WTC11 (cell line): ENCODE results near the gene PSMB10. TPM values are rescaled to one million over a fixed set of nuclear protein-coding genes. Genes with fewer than 3 reads are reported as not detected.
A peak's percentile ranks its signal among the peaks of the same experiment; 100 is the strongest.

ENCODE experiments used
- ATAC-seq: fragments of 200-7000 bp; cut with Tn5 transposase; 2 replicates; pipeline ENCODE4 v1.10.0; 2021; ENCODE audit warnings: mild to moderate bottlenecking, moderate library complexity
- CTCF ChIA-PET: fragments of 300-600 bp; sonication (Branson Sonifier 250); formaldehyde crosslinking; loops from one replicate; lab custom pipeline; 2021; ENCODE audit warnings: antibody characterized with exemption; lab: Charles Lee
- POLR2A ChIA-PET: fragments of 350-600 bp; sonication (Branson Sonifier 250); formaldehyde crosslinking; loops from one replicate; lab custom pipeline; 2021; ENCODE audit warnings: antibody characterized with exemption; lab: Charles Lee
- DNase-seq: peaks from one replicate; pipeline ENCODE4 v3.0.0; 2021; ENCODE audit warnings: low spot score
- H3K27ac Mint-ChIP-seq: 2 replicates; pipeline ENCODE4 v1.8.0; 2021; ENCODE audit warnings: mixed read lengths
- H3K27me3 Mint-ChIP-seq: 2 replicates; pipeline ENCODE4 v1.8.0; 2021; ENCODE audit warnings: low read depth, mild to moderate bottlenecking, moderate library complexity, mixed read lengths
- H3K36me3 Mint-ChIP-seq: 2 replicates; pipeline ENCODE4 v1.8.0; 2021; ENCODE audit warnings: mixed read lengths
- H3K4me1 Mint-ChIP-seq: 2 replicates; pipeline ENCODE4 v1.8.0; 2022; ENCODE audit warnings: mixed read lengths
- H3K4me3 Mint-ChIP-seq: 2 replicates; pipeline ENCODE4 v1.8.0; 2021; ENCODE audit warnings: mild to moderate bottlenecking, moderate library complexity, mixed read lengths
- H3K9me3 Mint-ChIP-seq: 2 replicates; pipeline ENCODE4 v1.8.0; 2021; ENCODE audit warnings: mixed read lengths
- CREM ChIP-seq: sonication (generic); formaldehyde crosslinking; IDR thresholded peaks from 2 replicates; pipeline ENCODE4 v1.8.1; 2022; ENCODE audit warnings: mild to moderate bottlenecking, missing genetic modification reagents, moderate library complexity
- ESRRA ChIP-seq: sonication (generic); formaldehyde crosslinking; IDR thresholded peaks from 2 replicates; pipeline ENCODE4 v1.8.1; 2022; ENCODE audit warnings: mild to moderate bottlenecking, missing genetic modification reagents, borderline replicate concordance
- GABPB1 ChIP-seq: sonication (generic); formaldehyde crosslinking; IDR thresholded peaks from 2 replicates; pipeline ENCODE4 v1.8.1; 2023; ENCODE audit warnings: mild to moderate bottlenecking, missing genetic modification reagents
- HMGA2 ChIP-seq: fragments of 250-450 bp; sonication (Bioruptor Pico); IDR thresholded peaks from 2 replicates; pipeline ENCODE4 v1.4.0; 2021; ENCODE audit warnings: mild to moderate bottlenecking, moderate library complexity
- MYBL2 ChIP-seq: sonication (generic); formaldehyde crosslinking; IDR thresholded peaks from 2 replicates; pipeline ENCODE4 v1.8.1; 2023; ENCODE audit warnings: mild to moderate bottlenecking, moderate library complexity, missing genetic modification reagents
- OVOL2 ChIP-seq: fragments of 250-450 bp; sonication (Bioruptor Pico); IDR thresholded peaks from 2 replicates; pipeline ENCODE4 v1.9.0; 2021; ENCODE audit warnings: mild to moderate bottlenecking, borderline replicate concordance
- PRRX2 ChIP-seq: fragments of 250-450 bp; sonication (Bioruptor Pico); IDR thresholded peaks from 2 replicates; pipeline ENCODE4 v1.8.0; 2021; ENCODE audit warnings: mild to moderate bottlenecking
- ZNF121 ChIP-seq: sonication (generic); formaldehyde crosslinking; IDR thresholded peaks from 2 replicates; pipeline ENCODE4 v1.8.0; 2023; ENCODE audit warnings: missing genetic modification reagents
- ZNF396 ChIP-seq: fragments of 250-450 bp; sonication (Bioruptor Pico); IDR thresholded peaks from 2 replicates; pipeline ENCODE4 v1.8.0; 2021; ENCODE audit warnings: mild to moderate bottlenecking, moderate library complexity, borderline replicate concordance
- ZNF671 ChIP-seq: fragments of 250-450 bp; sonication (Bioruptor Pico); IDR thresholded peaks from 2 replicates; pipeline ENCODE4 v1.8.0; 2021; ENCODE audit warnings: mild to moderate bottlenecking
- total RNA-seq: library from RNA; stranded (reverse); gene quantifications from 3 replicates; pipeline ENCODE4 v1.2.3, GENCODE V29; 2021
- TF ChIP-seq, protein P1 (sequence below): fragments of 250-450 bp; sonication (Bioruptor Pico); IDR thresholded peaks from 2 replicates; pipeline ENCODE4 v1.9.0; 2021; ENCODE audit warnings: mild to moderate bottlenecking
- TF ChIP-seq, protein P2 (sequence below): sonication (generic); formaldehyde crosslinking; IDR thresholded peaks from 2 replicates; pipeline ENCODE4 v1.8.1; 2023; ENCODE audit warnings: mild to moderate bottlenecking, missing genetic modification reagents, borderline replicate concordance

The PSMB10 gene
- total RNA-seq, 1 experiment from 2014 or later, result 40.9 TPM

DNA sequence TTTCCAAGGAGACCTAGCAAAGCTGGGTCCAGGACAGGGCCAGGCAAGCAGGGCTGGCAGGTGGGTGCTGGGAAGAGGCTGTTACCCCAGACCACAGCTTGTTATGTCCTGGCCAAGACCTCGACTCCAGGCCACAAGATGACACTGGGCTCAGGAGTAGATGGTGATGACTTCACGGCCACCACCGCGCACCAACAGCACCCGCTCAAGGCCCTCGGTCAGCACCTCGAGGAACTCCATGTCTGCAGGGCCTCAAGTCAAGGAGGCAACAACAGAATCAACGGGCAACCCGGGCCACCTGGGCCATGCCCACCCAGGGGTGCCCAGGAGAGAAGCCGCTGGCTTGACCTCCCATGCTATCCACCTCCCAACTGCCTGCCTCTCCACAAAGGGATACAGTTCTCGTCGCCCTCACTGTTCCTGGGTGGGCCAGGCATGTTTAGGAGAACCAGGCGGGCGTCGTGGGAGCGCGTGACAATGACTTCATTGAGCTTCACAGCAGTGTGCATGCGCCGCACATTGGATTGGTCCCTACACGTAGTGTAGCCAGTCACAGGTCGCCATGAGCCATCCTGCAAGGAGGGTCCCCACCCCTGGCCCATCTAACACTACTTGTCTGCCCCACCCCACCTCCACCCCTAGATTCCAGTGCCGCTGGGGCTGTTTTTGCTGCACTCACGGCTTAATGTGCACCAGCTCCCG is 8.2 kb upstream of the PSMB10 start:
- ChIA-PET POLR2A (interaction anchor here (1.3 kb wide), 1 partner anchor 9 kb away, joined by 4 read pairs; the partner anchor contains the start of gene PSMB10), CTCF (interaction anchor here (1.2 to 2.8 kb wide), 6 partner anchors 10 to 284 kb away, joined by 3 to 26 read pairs (median 4); partner anchors contain the start of genes ACD and PARD6A)
- no peak for TF ChIP-seq ZNF671 (CRISPR knock-in tag)
- no peak for TF ChIP-seq HMGA2
- TF ChIP-seq, protein P1, sequence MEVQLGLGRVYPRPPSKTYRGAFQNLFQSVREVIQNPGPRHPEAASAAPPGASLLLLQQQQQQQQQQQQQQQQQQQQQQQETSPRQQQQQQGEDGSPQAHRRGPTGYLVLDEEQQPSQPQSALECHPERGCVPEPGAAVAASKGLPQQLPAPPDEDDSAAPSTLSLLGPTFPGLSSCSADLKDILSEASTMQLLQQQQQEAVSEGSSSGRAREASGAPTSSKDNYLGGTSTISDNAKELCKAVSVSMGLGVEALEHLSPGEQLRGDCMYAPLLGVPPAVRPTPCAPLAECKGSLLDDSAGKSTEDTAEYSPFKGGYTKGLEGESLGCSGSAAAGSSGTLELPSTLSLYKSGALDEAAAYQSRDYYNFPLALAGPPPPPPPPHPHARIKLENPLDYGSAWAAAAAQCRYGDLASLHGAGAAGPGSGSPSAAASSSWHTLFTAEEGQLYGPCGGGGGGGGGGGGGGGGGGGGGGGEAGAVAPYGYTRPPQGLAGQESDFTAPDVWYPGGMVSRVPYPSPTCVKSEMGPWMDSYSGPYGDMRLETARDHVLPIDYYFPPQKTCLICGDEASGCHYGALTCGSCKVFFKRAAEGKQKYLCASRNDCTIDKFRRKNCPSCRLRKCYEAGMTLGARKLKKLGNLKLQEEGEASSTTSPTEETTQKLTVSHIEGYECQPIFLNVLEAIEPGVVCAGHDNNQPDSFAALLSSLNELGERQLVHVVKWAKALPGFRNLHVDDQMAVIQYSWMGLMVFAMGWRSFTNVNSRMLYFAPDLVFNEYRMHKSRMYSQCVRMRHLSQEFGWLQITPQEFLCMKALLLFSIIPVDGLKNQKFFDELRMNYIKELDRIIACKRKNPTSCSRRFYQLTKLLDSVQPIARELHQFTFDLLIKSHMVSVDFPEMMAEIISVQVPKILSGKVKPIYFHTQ (CRISPR knock-in tag), result no peak
- Mint-ChIP-seq H3K4me1 (0 out of 2 replicates have a peak, but pooled peaks cover 4% of the 10 kb centered on the region), H3K4me3 (no peak overlapping the region), H3K9me3 (no peaks in the 10 kb centered on the region), H3K27ac (no peak overlapping the region), H3K36me3 (peaks cover 20% of the 10 kb centered on the region), H3K27me3 (no peaks in the 10 kb centered on the region)
- DNase-seq (no peak), ATAC-seq (no peak)

DNA sequence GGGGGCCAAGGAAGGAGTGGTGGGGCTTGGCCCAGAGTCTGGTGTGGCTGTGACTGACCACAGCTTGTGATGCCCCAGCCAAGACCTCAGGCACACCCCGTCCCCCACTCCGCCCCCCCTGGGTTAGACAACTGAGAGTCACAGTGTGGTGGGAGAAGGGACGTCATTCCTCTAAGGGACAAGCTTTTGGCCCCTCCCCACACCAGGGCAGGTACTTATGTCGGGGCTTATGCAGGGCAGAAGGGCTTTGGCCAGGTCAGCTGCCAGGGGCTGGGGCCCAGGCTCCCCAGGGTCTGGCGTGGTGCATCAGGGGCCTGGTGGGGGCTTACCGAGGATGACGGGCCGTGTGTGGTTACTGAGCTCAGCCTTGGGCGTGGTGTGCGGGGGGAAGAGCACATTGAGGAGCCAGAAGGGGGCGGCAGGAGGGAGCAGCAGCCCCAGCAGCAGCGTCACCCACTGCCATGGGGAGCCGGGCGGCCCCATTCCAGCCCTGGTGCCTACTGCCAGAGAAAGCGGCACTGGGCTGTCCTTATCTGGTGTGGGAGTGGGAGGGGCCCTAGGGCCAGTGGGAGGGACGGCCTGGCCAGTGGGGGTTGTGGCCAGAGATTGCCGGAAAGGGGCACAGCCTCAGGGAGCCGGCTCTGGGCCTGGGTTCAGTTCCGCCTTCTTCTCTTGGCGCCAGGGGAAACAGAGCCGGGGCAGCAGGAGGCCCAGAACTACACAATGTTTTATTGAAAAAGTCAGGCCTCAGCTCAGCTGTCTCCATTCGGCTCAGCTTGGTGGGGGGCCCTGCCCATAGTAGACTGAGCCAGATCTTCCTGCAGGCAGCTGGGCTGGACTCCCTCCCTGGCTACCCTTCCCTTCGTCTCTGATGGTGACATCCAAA is 7.2 kb upstream of the PSMB10 start, which contains the start of gene LCAT:
TSS of gene LCAT (minus strand) at position 502 of the 886 bp plus-strand sequence. CDS start at position 483, 19 bp downstream.
- Mint-ChIP-seq H3K4me1 (0 out of 2 replicates have a peak, but pooled peaks cover 4% of the 10 kb centered on the region), H3K36me3 (peaks cover 20% of the 10 kb centered on the region), H3K27me3 (no peaks in the 10 kb centered on the region), H3K9me3 (no peaks in the 10 kb centered on the region), H3K27ac (no peak within 1 kb of the TSS), H3K4me3 (no peak within 1 kb of the TSS)
- no peak for TF ChIP-seq ZNF396
- TF ChIP-seq OVOL2 (CRISPR knock-in tag), result no peak
- ATAC-seq (peak; percentile 11), DNase-seq (no peak)
- POLR2A ChIA-PET, result no interaction called here
- CTCF ChIA-PET, result interaction anchor here (0.6 to 5.4 kb wide), 14 partner anchors 9 to 294 kb away, joined by 3 to 61 read pairs (median 3); partner anchors contain the start of genes ACD, NRN1L and PARD6A

DNA sequence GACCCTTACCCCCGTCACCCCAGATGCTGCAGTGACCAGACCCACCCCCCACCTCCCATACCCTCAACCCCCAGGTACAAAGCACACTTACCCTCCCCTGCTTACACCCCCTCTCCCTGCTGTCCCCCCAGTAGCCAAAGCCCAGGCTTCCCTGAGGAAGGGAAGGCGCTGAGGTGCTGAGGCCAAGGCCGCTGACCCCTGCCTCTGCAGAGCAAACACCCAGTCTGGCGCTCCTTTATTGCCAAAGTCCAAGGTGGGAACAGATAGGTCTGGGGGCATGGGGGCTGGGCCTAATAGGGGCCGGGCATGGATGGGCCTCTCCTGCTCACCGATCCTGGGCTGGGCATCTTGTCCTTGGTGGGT is 6.6 kb upstream of the PSMB10 start:
- Mint-ChIP-seq H3K27me3 (no peaks in the 10 kb centered on the region), H3K4me3 (no peak overlapping the region), H3K36me3 (peaks cover 19% of the 10 kb centered on the region), H3K27ac (no peak overlapping the region), H3K9me3 (no peaks in the 10 kb centered on the region), H3K4me1 (0 out of 2 replicates have a peak, but pooled peaks cover 4% of the 10 kb centered on the region)
- ATAC-seq, result no peak
- POLR2A ChIA-PET, result no interaction called here
- TF ChIP-seq MYBL2 (CRISPR knock-in tag) (no peak), GABPB1 (peak; percentile 43; the same call in 1 of the 2 replicates)
- DNase-seq, result no peak
- CTCF ChIA-PET, result interaction anchor here (0.6 to 5.4 kb wide), 16 partner anchors 9 to 294 kb away, joined by 3 to 61 read pairs (median 3); partner anchors contain the start of genes ACD, NFATC3, NRN1L and PARD6A

DNA sequence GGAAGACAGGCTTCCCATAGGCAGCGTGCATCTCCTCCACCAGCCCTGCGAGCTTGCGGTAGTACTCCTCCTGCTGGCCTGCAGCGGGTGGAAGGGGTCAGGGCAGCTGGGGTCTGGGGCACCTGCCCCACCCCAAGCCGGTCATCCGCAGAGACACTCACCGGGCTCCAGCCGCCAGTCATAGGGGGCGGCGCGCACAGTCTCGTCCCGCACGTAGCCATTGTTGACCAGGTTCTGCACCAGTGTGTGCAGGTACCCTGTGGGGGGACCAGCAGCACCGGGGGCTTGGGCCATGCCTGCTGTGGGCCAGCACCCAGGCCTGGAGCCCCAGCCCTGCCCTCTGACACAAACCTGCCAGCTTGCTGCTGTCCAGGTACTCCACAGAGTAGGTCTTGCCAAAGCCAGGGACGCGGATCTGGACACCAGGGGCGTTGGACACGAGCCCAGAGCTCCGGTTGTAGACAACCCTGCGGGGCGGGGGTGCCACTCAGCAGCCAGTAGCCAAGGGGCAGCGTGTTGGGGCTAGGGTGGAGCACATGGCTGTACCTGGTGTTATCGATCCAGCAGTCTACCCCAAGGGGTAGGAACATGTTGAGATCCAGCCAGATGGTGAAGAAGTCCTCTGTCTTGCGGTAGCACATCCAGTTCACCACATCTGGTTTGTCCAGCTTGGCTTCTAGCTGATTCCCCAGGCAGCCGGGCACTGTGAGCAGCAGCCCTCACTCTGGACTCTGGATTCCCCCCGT is 6.0 kb upstream of the PSMB10 start:
- ChIA-PET POLR2A (interaction anchor here (0.8 to 1.2 kb wide), 2 partner anchors 50 to 59 kb away, joined by 3 to 4 read pairs; partner anchors contain the start of gene PSKH1), CTCF (interaction anchor here (0.6 to 5.4 kb wide), 36 partner anchors 8 to 422 kb away, joined by 3 to 61 read pairs (median 5); partner anchors contain the start of genes DDX28, DUS2, NFATC3 and NRN1L)
- Mint-ChIP-seq H3K27ac (no peak overlapping the region), H3K4me3 (no peak overlapping the region), H3K4me1 (0 out of 2 replicates have a peak, but pooled peaks cover 4% of the 10 kb centered on the region), H3K9me3 (no peaks in the 10 kb centered on the region), H3K36me3 (peaks cover 14% of the 10 kb centered on the region), H3K27me3 (no peaks in the 10 kb centered on the region)
- ATAC-seq (peak; percentile 44), DNase-seq (no peak)
- 0 out of 2 replicates have a peak, but pooled peaks have one; percentile 11 for TF ChIP-seq ESRRA (CRISPR knock-in tag)
- no peak for TF ChIP-seq CREM (CRISPR knock-in tag)
- TF ChIP-seq, protein P2, sequence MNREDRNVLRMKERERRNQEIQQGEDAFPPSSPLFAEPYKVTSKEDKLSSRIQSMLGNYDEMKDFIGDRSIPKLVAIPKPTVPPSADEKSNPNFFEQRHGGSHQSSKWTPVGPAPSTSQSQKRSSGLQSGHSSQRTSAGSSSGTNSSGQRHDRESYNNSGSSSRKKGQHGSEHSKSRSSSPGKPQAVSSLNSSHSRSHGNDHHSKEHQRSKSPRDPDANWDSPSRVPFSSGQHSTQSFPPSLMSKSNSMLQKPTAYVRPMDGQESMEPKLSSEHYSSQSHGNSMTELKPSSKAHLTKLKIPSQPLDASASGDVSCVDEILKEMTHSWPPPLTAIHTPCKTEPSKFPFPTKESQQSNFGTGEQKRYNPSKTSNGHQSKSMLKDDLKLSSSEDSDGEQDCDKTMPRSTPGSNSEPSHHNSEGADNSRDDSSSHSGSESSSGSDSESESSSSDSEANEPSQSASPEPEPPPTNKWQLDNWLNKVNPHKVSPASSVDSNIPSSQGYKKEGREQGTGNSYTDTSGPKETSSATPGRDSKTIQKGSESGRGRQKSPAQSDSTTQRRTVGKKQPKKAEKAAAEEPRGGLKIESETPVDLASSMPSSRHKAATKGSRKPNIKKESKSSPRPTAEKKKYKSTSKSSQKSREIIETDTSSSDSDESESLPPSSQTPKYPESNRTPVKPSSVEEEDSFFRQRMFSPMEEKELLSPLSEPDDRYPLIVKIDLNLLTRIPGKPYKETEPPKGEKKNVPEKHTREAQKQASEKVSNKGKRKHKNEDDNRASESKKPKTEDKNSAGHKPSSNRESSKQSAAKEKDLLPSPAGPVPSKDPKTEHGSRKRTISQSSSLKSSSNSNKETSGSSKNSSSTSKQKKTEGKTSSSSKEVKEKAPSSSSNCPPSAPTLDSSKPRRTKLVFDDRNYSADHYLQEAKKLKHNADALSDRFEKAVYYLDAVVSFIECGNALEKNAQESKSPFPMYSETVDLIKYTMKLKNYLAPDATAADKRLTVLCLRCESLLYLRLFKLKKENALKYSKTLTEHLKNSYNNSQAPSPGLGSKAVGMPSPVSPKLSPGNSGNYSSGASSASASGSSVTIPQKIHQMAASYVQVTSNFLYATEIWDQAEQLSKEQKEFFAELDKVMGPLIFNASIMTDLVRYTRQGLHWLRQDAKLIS (CRISPR knock-in tag), result 0 out of 2 replicates have a peak, but pooled peaks have one; percentile 2
- TF ChIP-seq ZNF121 (CRISPR knock-in tag), result peak; percentile 89
- TF ChIP-seq PRRX2 (CRISPR knock-in tag), result 0 out of 2 replicates have a peak, but pooled peaks have one; percentile 1
- TF ChIP-seq, all 79 proteins: peak for 4
